Activated naive CD4-positive, alpha-beta T cell treated with anti-CD3 and anti-CD28 coated beads, Interleukin-2, amount 50 U/mL, for 72 hours (primary cell): Measurements from ENCODE around the gene ROCK2. TPM values are rescaled to one million over a fixed set of nuclear protein-coding genes. Genes with fewer than 3 reads are reported as not detected.
A peak's percentile ranks its signal among the peaks of the same experiment; 100 is the strongest.

ENCODE experiments used
- ATAC-seq, 2 donors: fragments of 150-1000 bp; cut with Tn5 transposase; 2 replicates each; pipeline ENCODE4 v1.10.0; 2021; ENCODE audit warnings: mild to moderate bottlenecking in 2 of 2, moderate library complexity in 2 of 2
- DNase-seq, 2 donors: peaks; one replicate each; pipeline ENCODE4 v3.0.0; 2021 to 2022; ENCODE audit warnings: low spot score in 2 of 2
- H3K27ac Mint-ChIP-seq, 2 donors: one replicate each; pipeline ENCODE4 v1.8.0; 2022; ENCODE audit warnings: mild to moderate bottlenecking in 2 of 2, mixed read lengths in 2 of 2
- H3K36me3 Mint-ChIP-seq, 2 donors: one replicate each; pipeline ENCODE4 v1.8.0; 2022; ENCODE audit warnings: mixed read lengths in 2 of 2
- H3K9me3 Mint-ChIP-seq, 2 donors: one replicate each; pipeline ENCODE4 v1.8.0; 2022; ENCODE audit warnings: mixed read lengths in 2 of 2
- total RNA-seq, 2 donors: library from RNA; stranded (reverse); gene quantifications; one replicate each; pipeline ENCODE4 v1.2.3, GENCODE V29; 2022

ROCK2 gene
- total RNA-seq, 2 donors from 2014 or later = 7.5 to 15.4 TPM

- H3K27ac Mint-ChIP-seq = no peak overlapping the region
- no peaks in the 10 kb centered on the region for H3K9me3 Mint-ChIP-seq
- H3K36me3 Mint-ChIP-seq = no peaks in the 10 kb centered on the region
- no peak for DNase-seq
- ATAC-seq = no peak
Observed at GRCh38 chr2:11305338-11305737, 39.1 kb downstream of the ROCK2 start.

GRCh38 chr2:11304476-11304875 is 40.0 kb downstream of the ROCK2 start:
- Mint-ChIP-seq H3K9me3 (no peaks in the 10 kb centered on the region), H3K36me3 (no peaks in the 10 kb centered on the region), H3K27ac (no peak overlapping the region)
- no peak for DNase-seq
- no peak for ATAC-seq

GRCh38 chr2:11303290-11304013 is 41.0 kb downstream of the ROCK2 start:
- Mint-ChIP-seq H3K9me3 (no peaks in the 10 kb centered on the region), H3K27ac (no peak overlapping the region), H3K36me3 (no peaks in the 10 kb centered on the region)
- ATAC-seq (no peak), DNase-seq (no peak)

GRCh38 chr2:11299439-11299838 is 45.0 kb downstream of the ROCK2 start:
- DNase-seq (no peak), ATAC-seq (no peak)
- Mint-ChIP-seq H3K27ac (no peak overlapping the region), H3K36me3 (no peaks in the 10 kb centered on the region), H3K9me3 (no peaks in the 10 kb centered on the region)

GRCh38 chr2:11298592-11298991 is 45.8 kb downstream of the ROCK2 start:
- Mint-ChIP-seq H3K27ac (no peak overlapping the region), H3K9me3 (no peaks in the 10 kb centered on the region), H3K36me3 (no peaks in the 10 kb centered on the region)
- ATAC-seq (no peak), DNase-seq (no peak)

GRCh38 chr2:11296401-11296800 is 48.0 kb downstream of the ROCK2 start:
- H3K27ac Mint-ChIP-seq = no peak overlapping the region
- no peaks in the 10 kb centered on the region for H3K36me3 Mint-ChIP-seq
- no peak for DNase-seq
- no peak for ATAC-seq
- H3K9me3 Mint-ChIP-seq = no peaks in the 10 kb centered on the region

GRCh38 chr2:11292464-11293255 is 51.8 kb downstream of the ROCK2 start:
- ATAC-seq (no peak), DNase-seq (no peak)
- peak overlapping the region; percentile 16 to 30 for H3K27ac Mint-ChIP-seq
- no peaks in the 10 kb centered on the region for H3K9me3 Mint-ChIP-seq
- H3K36me3 Mint-ChIP-seq = no peaks in the 10 kb centered on the region

GRCh38 chr2:11290713-11291112 is 53.7 kb downstream of the ROCK2 start:
- ATAC-seq (no peak), DNase-seq (no peak)
- Mint-ChIP-seq H3K36me3 (peaks cover 0 to 3% of the 10 kb centered on the region in 2 donors), H3K9me3 (no peaks in the 10 kb centered on the region), H3K27ac (no peak overlapping the region)

- DNase-seq = no peak
- Mint-ChIP-seq H3K36me3 (peaks cover 4 to 8% of the 10 kb centered on the region in 2 donors), H3K9me3 (no peaks in the 10 kb centered on the region), H3K27ac (no peak overlapping the region)
- ATAC-seq = no peak
Observed at GRCh38 chr2:11290211-11290610, 54.2 kb downstream of the ROCK2 start.

- H3K27ac Mint-ChIP-seq = peak overlapping the region; percentile 9 to 45
- H3K36me3 Mint-ChIP-seq = peaks cover 16 to 23% of the 10 kb centered on the region in 2 donors
- DNase-seq (no peak), ATAC-seq (no peak)
- peaks cover 4% of the 10 kb centered on the region in 2 donors for H3K9me3 Mint-ChIP-seq
Observed at GRCh38 chr2:11288431-11288830, 56.0 kb downstream of the ROCK2 start.

GRCh38 chr2:11286749-11287148 is 57.7 kb downstream of the ROCK2 start:
- Mint-ChIP-seq H3K27ac (no peak overlapping the region), H3K36me3 (peaks cover 19 to 27% of the 10 kb centered on the region in 2 donors), H3K9me3 (peaks cover 4 to 6% of the 10 kb centered on the region in 2 donors)
- DNase-seq (no peak), ATAC-seq (no peak)

- Mint-ChIP-seq H3K27ac (no peak overlapping the region), H3K9me3 (peaks cover 4 to 8% of the 10 kb centered on the region in 2 donors), H3K36me3 (peaks cover 22 to 29% of the 10 kb centered on the region in 2 donors)
- ATAC-seq (no peak), DNase-seq (no peak)
Observed at GRCh38 chr2:11286323-11286722, 58.1 kb downstream of the ROCK2 start.

- Mint-ChIP-seq H3K9me3 (peaks cover 4 to 8% of the 10 kb centered on the region in 2 donors), H3K36me3 (peaks cover 22 to 29% of the 10 kb centered on the region in 2 donors), H3K27ac (no peak overlapping the region)
- ATAC-seq (no peak), DNase-seq (no peak)
Observed at GRCh38 chr2:11285499-11285898, 58.9 kb downstream of the ROCK2 start.

- ATAC-seq = no peak
- peaks cover 8% of the 10 kb centered on the region in 2 donors for H3K9me3 Mint-ChIP-seq
- DNase-seq = no peak
- no peak overlapping the region for H3K27ac Mint-ChIP-seq
- H3K36me3 Mint-ChIP-seq = peaks cover 34 to 52% of the 10 kb centered on the region in 2 donors
Observed at GRCh38 chr2:11281186-11281585, 63.2 kb downstream of the ROCK2 start.

- Mint-ChIP-seq H3K27ac (no peak overlapping the region), H3K36me3 (peaks cover 34 to 49% of the 10 kb centered on the region in 2 donors), H3K9me3 (peaks cover 8% of the 10 kb centered on the region in 2 donors)
- no peak for ATAC-seq
- no peak for DNase-seq
Observed at GRCh38 chr2:11280713-11281112, 63.7 kb downstream of the ROCK2 start.

- ATAC-seq = no peak
- no peak for DNase-seq
- no peak overlapping the region for H3K27ac Mint-ChIP-seq
- H3K36me3 Mint-ChIP-seq = peaks cover 25 to 36% of the 10 kb centered on the region in 2 donors
- H3K9me3 Mint-ChIP-seq = peaks cover 4 to 8% of the 10 kb centered on the region in 2 donors
Observed at GRCh38 chr2:11279398-11279797, 65.0 kb downstream of the ROCK2 start.

- DNase-seq (no peak), ATAC-seq (no peak)
- Mint-ChIP-seq H3K27ac (no peak overlapping the region), H3K36me3 (peaks cover 27 to 29% of the 10 kb centered on the region in 2 donors), H3K9me3 (peaks cover 3 to 4% of the 10 kb centered on the region in 2 donors)
Observed at GRCh38 chr2:11278219-11278618, 66.2 kb downstream of the ROCK2 start.
